Esophagus muscularis mucosa (tissue), 4 donors: ENCODE data around the gene PKHD1. TPM values are rescaled to one million over a fixed set of nuclear protein-coding genes. Genes with fewer than 3 reads are reported as not detected.

ENCODE experiments used
- DNase-seq: peaks from one replicate; pipeline ENCODE4 v3.0.0-alpha.2; 2017; ENCODE audit errors: extremely low spot score
- H3K27ac ChIP-seq, 4 donors: fragments of 200-600 bp; sonication (generic); replicated peaks in 1 of 4; 1 replicate in 3 of 4; 2 replicates in 1 of 4; pipeline ENCODE4 v1.5.1; 2016 to 2019; ENCODE audit warnings: mild to moderate bottlenecking in 1 of 4
- H3K27me3 ChIP-seq, 4 donors: fragments of 200-600 bp; sonication (generic); one replicate each; pipeline versions ENCODE4 v1.5.1 to v1.6.0; 2016 to 2019
- H3K36me3 ChIP-seq, 4 donors: fragments of 200-600 bp; sonication (generic); one replicate each; pipeline ENCODE4 v1.5.1; 2016 to 2019
- H3K4me1 ChIP-seq, 4 donors: fragments of 200-600 bp; sonication (generic); one replicate each; pipeline ENCODE4 v1.5.1; 2016 to 2019
- H3K4me3 ChIP-seq, 4 donors: fragments of 200-600 bp; sonication (generic); 1 replicate in 2 of 4; 2 replicates in 2 of 4; pipeline ENCODE4 v1.5.1; 2016 to 2019; ENCODE audit warnings: mild to moderate bottlenecking in 4 of 4, moderate library complexity in 1 of 4
- H3K9me3 ChIP-seq, 4 donors: fragments of 200-600 bp; sonication (generic); 1 replicate in 3 of 4; 2 replicates in 1 of 4; pipeline ENCODE4 v1.5.1; 2016 to 2019
- CTCF ChIP-seq, 3 experiments: fragments of 200-600 bp in 2 of 3; fragments of 450-650 bp in 1 of 3; sonication (generic) in 2 of 3; IDR thresholded peaks; one replicate each; pipeline ENCODE4 v1.5.1; 2017 to 2019; ENCODE audit warnings: antibody characterized with exemption in 3 of 3, mild to moderate bottlenecking in 2 of 3, moderate library complexity in 1 of 3
- EP300 ChIP-seq: sonication (generic); formaldehyde crosslinking; IDR thresholded peaks from one replicate; pipeline ENCODE4 v1.6.1; 2017; ENCODE audit warnings: antibody characterized with exemption
- POLR2A ChIP-seq: fragments of 450-650 bp; IDR thresholded peaks from one replicate; pipeline ENCODE4 v1.6.1; 2017; ENCODE audit warnings: antibody characterized with exemption, moderate library complexity, mild to moderate bottlenecking, low read depth
- POLR2AphosphoS5 ChIP-seq, 2 donors: sonication (generic); formaldehyde crosslinking; IDR thresholded peaks; one replicate each; pipeline ENCODE4 v1.6.1; 2017; ENCODE audit warnings: antibody characterized with exemption in 2 of 2
- WGBS: methylation state at CpG from one replicate; pipeline ENCODE4 v1.1.5; 2018; 5-methylcytosine and 5-hydroxymethylcytosine counted together
- intact Hi-C: fragments of 100-400 bp; cut with DNase I; formaldehyde crosslinking; loops from one replicate; pipeline ENCODE4 v1.15.1; 2023
- total RNA-seq, 4 donors: library from RNA; depleted of rRNA; stranded (reverse); fragments of >200 nt; gene quantifications; one replicate each; pipeline versions ENCODE4 v1.1.0 to v1.2.1, GENCODE V29; 2016

The PKHD1 gene
- total RNA-seq, 4 donors from 2014 or later: under 0.01 TPM; not detected in 3

GRCh38 chr6:51846531-51846930, 240.9 kb downstream of the PKHD1 start:
- TF ChIP-seq CTCF (IDR thresholded peaks at IDR 0.05): no peak
- no peak for TF ChIP-seq EP300
- TF ChIP-seq POLR2A: no peak
- TF ChIP-seq POLR2AphosphoS5 (IDR thresholded peaks at IDR 0.05): no peak
- Histone ChIP-seq H3K27me3 (no peaks in the 10 kb centered on the region), H3K4me3 (no peak overlapping the region), H3K27ac (no peak overlapping the region), H3K4me1 (no peaks in the 10 kb centered on the region), H3K36me3 (no peaks in the 10 kb centered on the region), H3K9me3 (no peaks in the 10 kb centered on the region)
- no peak for DNase-seq
- intact Hi-C loops: no loop called here
- WGBS: 90% methylated on average over 2 of the region's 2 CpGs

GRCh38 chr6:51844336-51844735, 243.1 kb downstream of the PKHD1 start:
- Histone ChIP-seq H3K27ac (no peak overlapping the region), H3K9me3 (no peaks in the 10 kb centered on the region), H3K4me1 (peaks cover 0 to 8% (median 0%) of the 10 kb centered on the region in 4 donors), H3K36me3 (no peaks in the 10 kb centered on the region), H3K4me3 (no peak overlapping the region), H3K27me3 (no peaks in the 10 kb centered on the region)
- no peak for DNase-seq
- TF ChIP-seq CTCF (IDR thresholded peaks at IDR 0.05): no peak
- TF ChIP-seq POLR2AphosphoS5 (IDR thresholded peaks at IDR 0.05): no peak
- TF ChIP-seq EP300: no peak
- no peak for TF ChIP-seq POLR2A
- intact Hi-C loops: no loop called here
- WGBS: 86% methylated on average over 3 of the region's 3 CpGs

GRCh38 chr6:51843456-51844056, 243.9 kb downstream of the PKHD1 start:
- no peaks in the 10 kb centered on the region for H3K9me3 ChIP-seq
- no peak for DNase-seq
- intact Hi-C loops: no loop called here
- no peak for TF ChIP-seq EP300
- TF ChIP-seq POLR2A: no peak
- no peak for TF ChIP-seq CTCF (IDR thresholded peaks at IDR 0.05)
- TF ChIP-seq POLR2AphosphoS5 (IDR thresholded peaks at IDR 0.05): no peak
- H3K36me3 ChIP-seq: no peaks in the 10 kb centered on the region
- H3K4me1 ChIP-seq: peaks cover 0 to 8% (median 0%) of the 10 kb centered on the region in 4 donors
- H3K27me3 ChIP-seq: no peaks in the 10 kb centered on the region
- 89% methylated on average over 5 of the region's 5 CpGs for WGBS
- no peak overlapping the region for H3K4me3 ChIP-seq
- H3K27ac ChIP-seq: no peak overlapping the region

- H3K27me3 ChIP-seq: no peaks in the 10 kb centered on the region
- intact Hi-C loops: no loop called here
- H3K4me1 ChIP-seq: peaks cover 0 to 8% (median 0%) of the 10 kb centered on the region in 4 donors
- DNase-seq: no peak
- H3K27ac ChIP-seq: no peak overlapping the region
- H3K4me3 ChIP-seq: no peak overlapping the region
- WGBS: 85% methylated on average over 7 of the region's 8 CpGs
- TF ChIP-seq POLR2AphosphoS5 (IDR thresholded peaks at IDR 0.05) (no peak), POLR2A (no peak), EP300 (no peak), CTCF (IDR thresholded peaks at IDR 0.05) (no peak)
- H3K36me3 ChIP-seq: no peaks in the 10 kb centered on the region
- no peaks in the 10 kb centered on the region for H3K9me3 ChIP-seq
Observed at GRCh38 chr6:51842804-51843378, 244.5 kb downstream of the PKHD1 start.
